ENCODE data around the gene COMTD1.

The COMTD1 gene

GRCh38 chr10:75186310-75186709 is 49.4 kb downstream of the COMTD1 start:
- in situ Hi-C loops (cut with HindIII; ENCODE audit: low sequenced_read_pairs) = no loop called here
- TF ChIP-seq CTCF (IDR thresholded peaks at IDR 0.05; ENCODE audit: low read depth, low read length, missing control alignments) = no peak

More at GRCh38 chr10:75186310-75186709, 49.4 kb downstream of the COMTD1 start:
- no peak overlapping the region for H3K4me3 ChIP-seq (ENCODE audit: low read depth, low read length)
- DNase-seq (ENCODE audit: low read depth) = no peak
